ENCODE results near the gene ITGA4.

The ITGA4 gene

GRCh38 chr2:181515719-181516118, 58.5 kb downstream of the ITGA4 start:
- ChIA-PET CTCF (no interaction called here), POLR2A (no interaction called here)
- TF ChIP-seq CTCF (IDR thresholded peaks at IDR 0.05; ENCODE audit: insufficient read depth, low read length, missing control alignments) = no peak
- no peak for DNase-seq (ENCODE audit: low read depth, low spot score)
- H3K4me3 ChIP-seq (ENCODE audit: low read depth, low read length) = no peak overlapping the region

GRCh38 chr2:181516992-181517391, 59.8 kb downstream of the ITGA4 start:
- ChIA-PET CTCF (no interaction called here), POLR2A (no interaction called here)
- no peak for DNase-seq (ENCODE audit: low read depth, low spot score)
- TF ChIP-seq CTCF (IDR thresholded peaks at IDR 0.05; ENCODE audit: insufficient read depth, low read length, missing control alignments) = no peak
- no peak overlapping the region for H3K4me3 ChIP-seq (ENCODE audit: low read depth, low read length)

- H3K4me3 ChIP-seq (ENCODE audit: low read depth, low read length) = no peak overlapping the region
- POLR2A ChIA-PET = no interaction called here
- CTCF ChIA-PET = interaction anchor here (1.0 to 1.5 kb wide), 2 partner anchors 51 to 413 kb away, joined by 3 to 4 read pairs; no protein-coding TSS in a partner anchor
- no peak for TF ChIP-seq CTCF (IDR thresholded peaks at IDR 0.05; ENCODE audit: insufficient read depth, low read length, missing control alignments)
- DNase-seq (ENCODE audit: low read depth, low spot score) = no peak
Measured at GRCh38 chr2:181517685-181518301, 60.6 kb downstream of the ITGA4 start.

- no peak for TF ChIP-seq CTCF (IDR thresholded peaks at IDR 0.05; ENCODE audit: insufficient read depth, low read length, missing control alignments)
- ChIA-PET POLR2A (no interaction called here), CTCF (no interaction called here)
- no peak overlapping the region for H3K4me3 ChIP-seq (ENCODE audit: low read depth, low read length)
- no peak for DNase-seq (ENCODE audit: low read depth, low spot score)
Measured at GRCh38 chr2:181520253-181520652, 63.1 kb downstream of the ITGA4 start.

- POLR2A ChIA-PET = no interaction called here
- H3K4me3 ChIP-seq (ENCODE audit: low read depth, low read length) = no peak overlapping the region
- TF ChIP-seq CTCF (IDR thresholded peaks at IDR 0.05; ENCODE audit: insufficient read depth, low read length, missing control alignments) = no peak
- CTCF ChIA-PET = no interaction called here
- DNase-seq (ENCODE audit: low read depth, low spot score) = no peak
Measured at GRCh38 chr2:181523756-181524155, 66.6 kb downstream of the ITGA4 start.

- ChIA-PET POLR2A (no interaction called here), CTCF (no interaction called here)
- TF ChIP-seq CTCF (IDR thresholded peaks at IDR 0.05; ENCODE audit: insufficient read depth, low read length, missing control alignments) = no peak
- no peak for DNase-seq (ENCODE audit: low read depth, low spot score)
- no peak overlapping the region for H3K4me3 ChIP-seq (ENCODE audit: low read depth, low read length)
Measured at GRCh38 chr2:181526014-181526413, 68.8 kb downstream of the ITGA4 start.
